ENCODE data around the gene NRP1. TPM values are rescaled to one million over a fixed set of nuclear protein-coding genes. Genes with fewer than 3 reads are reported as not detected.

NRP1 gene
- total RNA-seq, 1 experiment from 2014 or later, result 3.0 TPM

- TF ChIP-seq E2F1 (CRISPR knock-in tag; IDR thresholded peaks at IDR 0.05) (no peak), ZMAT4 (CRISPR knock-in tag; IDR thresholded peaks at IDR 0.05) (no peak), FOXK1 (CRISPR knock-in tag; IDR thresholded peaks at IDR 0.05) (no peak), NR1H2 (CRISPR knock-in tag; IDR thresholded peaks at IDR 0.05) (no peak), ZNF396 (CRISPR knock-in tag; IDR thresholded peaks at IDR 0.05; ENCODE audit: borderline replicate concordance) (no peak), ZNF121 (CRISPR knock-in tag; IDR thresholded peaks at IDR 0.05) (no peak)
- TF ChIP-seq, protein P1, sequence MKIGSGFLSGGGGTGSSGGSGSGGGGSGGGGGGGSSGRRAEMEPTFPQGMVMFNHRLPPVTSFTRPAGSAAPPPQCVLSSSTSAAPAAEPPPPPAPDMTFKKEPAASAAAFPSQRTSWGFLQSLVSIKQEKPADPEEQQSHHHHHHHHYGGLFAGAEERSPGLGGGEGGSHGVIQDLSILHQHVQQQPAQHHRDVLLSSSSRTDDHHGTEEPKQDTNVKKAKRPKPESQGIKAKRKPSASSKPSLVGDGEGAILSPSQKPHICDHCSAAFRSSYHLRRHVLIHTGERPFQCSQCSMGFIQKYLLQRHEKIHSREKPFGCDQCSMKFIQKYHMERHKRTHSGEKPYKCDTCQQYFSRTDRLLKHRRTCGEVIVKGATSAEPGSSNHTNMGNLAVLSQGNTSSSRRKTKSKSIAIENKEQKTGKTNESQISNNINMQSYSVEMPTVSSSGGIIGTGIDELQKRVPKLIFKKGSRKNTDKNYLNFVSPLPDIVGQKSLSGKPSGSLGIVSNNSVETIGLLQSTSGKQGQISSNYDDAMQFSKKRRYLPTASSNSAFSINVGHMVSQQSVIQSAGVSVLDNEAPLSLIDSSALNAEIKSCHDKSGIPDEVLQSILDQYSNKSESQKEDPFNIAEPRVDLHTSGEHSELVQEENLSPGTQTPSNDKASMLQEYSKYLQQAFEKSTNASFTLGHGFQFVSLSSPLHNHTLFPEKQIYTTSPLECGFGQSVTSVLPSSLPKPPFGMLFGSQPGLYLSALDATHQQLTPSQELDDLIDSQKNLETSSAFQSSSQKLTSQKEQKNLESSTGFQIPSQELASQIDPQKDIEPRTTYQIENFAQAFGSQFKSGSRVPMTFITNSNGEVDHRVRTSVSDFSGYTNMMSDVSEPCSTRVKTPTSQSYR (CRISPR knock-in tag; IDR thresholded peaks at IDR 0.05), result no peak
Measured at GRCh38 chr10:33189808-33190207, 144.7 kb downstream of the NRP1 start (continued).

DNA sequence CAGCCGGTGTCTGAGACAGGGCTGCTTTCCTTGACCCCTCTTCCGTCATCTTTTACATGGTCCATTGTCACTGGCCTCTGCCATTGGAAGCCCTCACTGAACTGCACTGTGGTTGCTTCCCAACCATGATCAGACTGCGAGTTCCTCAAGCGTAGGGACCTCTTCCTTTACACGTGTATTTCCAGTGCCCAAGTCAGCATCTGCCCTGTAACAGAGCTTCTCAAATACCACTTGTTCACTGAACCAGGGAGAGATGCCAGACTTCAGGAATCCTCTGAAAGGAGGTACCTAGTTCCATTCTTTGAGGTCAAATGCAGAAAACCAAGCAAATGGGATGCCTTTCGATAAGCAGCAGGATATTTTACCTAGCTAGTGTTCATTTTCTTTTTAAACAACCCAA, 145.1 kb downstream of the NRP1 start:
- peaks cover 49% of the 10 kb centered on the region for H3K4me1 Mint-ChIP-seq
- ATAC-seq (no peak), DNase-seq (ENCODE audit: low spot score) (no peak)
- TF ChIP-seq MAX (CRISPR knock-in tag; IDR thresholded peaks at IDR 0.05), result no peak
- TF ChIP-seq, protein P2, sequence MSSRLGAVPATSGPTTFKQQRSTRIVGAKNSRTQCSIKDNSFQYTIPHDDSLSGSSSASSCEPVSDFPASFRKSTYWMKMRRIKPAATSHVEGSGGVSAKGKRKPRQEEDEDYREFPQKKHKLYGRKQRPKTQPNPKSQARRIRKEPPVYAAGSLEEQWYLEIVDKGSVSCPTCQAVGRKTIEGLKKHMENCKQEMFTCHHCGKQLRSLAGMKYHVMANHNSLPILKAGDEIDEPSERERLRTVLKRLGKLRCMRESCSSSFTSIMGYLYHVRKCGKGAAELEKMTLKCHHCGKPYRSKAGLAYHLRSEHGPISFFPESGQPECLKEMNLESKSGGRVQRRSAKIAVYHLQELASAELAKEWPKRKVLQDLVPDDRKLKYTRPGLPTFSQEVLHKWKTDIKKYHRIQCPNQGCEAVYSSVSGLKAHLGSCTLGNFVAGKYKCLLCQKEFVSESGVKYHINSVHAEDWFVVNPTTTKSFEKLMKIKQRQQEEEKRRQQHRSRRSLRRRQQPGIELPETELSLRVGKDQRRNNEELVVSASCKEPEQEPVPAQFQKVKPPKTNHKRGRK (CRISPR knock-in tag; IDR thresholded peaks at IDR 0.05; ENCODE audit: borderline replicate concordance), result no peak
- no peak for TF ChIP-seq ATF1 (CRISPR knock-in tag; IDR thresholded peaks at IDR 0.05)
- TF ChIP-seq ZNF423 (CRISPR knock-in tag; IDR thresholded peaks at IDR 0.05), result no peak
- no peak for TF ChIP-seq SP1 (CRISPR knock-in tag; conservative IDR thresholded peaks at IDR 0.05)
- TF ChIP-seq USF1 (CRISPR knock-in tag; IDR thresholded peaks at IDR 0.05), result no peak
- no peak for TF ChIP-seq ZNF263 (CRISPR knock-in tag; IDR thresholded peaks at IDR 0.05; ENCODE audit: low read depth)
- no peak for TF ChIP-seq JAZF1 (CRISPR knock-in tag; IDR thresholded peaks at IDR 0.05)
- no peak for TF ChIP-seq EMX1 (CRISPR knock-in tag; IDR thresholded peaks at IDR 0.05)
- no peak for TF ChIP-seq NR3C1 (CRISPR knock-in tag; conservative IDR thresholded peaks at IDR 0.05; ENCODE audit: low read depth)
- no peak for TF ChIP-seq ZNF317 (CRISPR knock-in tag; IDR thresholded peaks at IDR 0.05; ENCODE audit: borderline replicate concordance, low read depth)
- no peak for TF ChIP-seq CBFB (CRISPR knock-in tag; IDR thresholded peaks at IDR 0.05; ENCODE audit: low read depth)
- TF ChIP-seq E2F1 (CRISPR knock-in tag; IDR thresholded peaks at IDR 0.05), result no peak
- no peak for TF ChIP-seq IRF1 (CRISPR knock-in tag; IDR thresholded peaks at IDR 0.05)
- TF ChIP-seq, protein P3, sequence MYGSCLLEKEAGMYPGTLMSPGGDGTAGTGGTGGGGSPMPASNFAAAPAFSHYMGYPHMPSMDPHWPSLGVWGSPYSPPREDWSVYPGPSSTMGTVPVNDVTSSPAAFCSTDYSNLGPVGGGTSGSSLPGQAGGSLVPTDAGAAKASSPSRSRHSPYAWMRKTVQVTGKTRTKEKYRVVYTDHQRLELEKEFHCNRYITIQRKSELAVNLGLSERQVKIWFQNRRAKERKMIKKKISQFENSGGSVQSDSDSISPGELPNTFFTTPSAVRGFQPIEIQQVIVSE (CRISPR knock-in tag; IDR thresholded peaks at IDR 0.05; ENCODE audit: borderline replicate concordance), result no peak
- ChIA-PET POLR2A (no interaction called here), CTCF (interaction anchor here (0.7 to 1.8 kb wide), 2 partner anchors 63 to 73 kb away, joined by 3 to 8 read pairs; no protein-coding TSS in a partner anchor)
- H3K27me3 Mint-ChIP-seq (ENCODE audit: low read depth), result peaks cover 10% of the 10 kb centered on the region
- H3K36me3 Mint-ChIP-seq, result no peaks in the 10 kb centered on the region
- no peak overlapping the region for H3K4me3 Mint-ChIP-seq
- no peaks in the 10 kb centered on the region for H3K9me3 Mint-ChIP-seq
- H3K27ac Mint-ChIP-seq, result no peak overlapping the region

Measured in WTC11 (cell line).